Fibroblast of skin of abdomen (primary cell): ENCODE measurements around the gene SATB1.
A peak's percentile ranks its signal among the peaks of the same experiment; 100 is the strongest.

Experiments used
- DNase-seq: peaks from one replicate; pipeline ENCODE4 v3.0.0-alpha.2; 2013

Gene SATB1

DNA sequence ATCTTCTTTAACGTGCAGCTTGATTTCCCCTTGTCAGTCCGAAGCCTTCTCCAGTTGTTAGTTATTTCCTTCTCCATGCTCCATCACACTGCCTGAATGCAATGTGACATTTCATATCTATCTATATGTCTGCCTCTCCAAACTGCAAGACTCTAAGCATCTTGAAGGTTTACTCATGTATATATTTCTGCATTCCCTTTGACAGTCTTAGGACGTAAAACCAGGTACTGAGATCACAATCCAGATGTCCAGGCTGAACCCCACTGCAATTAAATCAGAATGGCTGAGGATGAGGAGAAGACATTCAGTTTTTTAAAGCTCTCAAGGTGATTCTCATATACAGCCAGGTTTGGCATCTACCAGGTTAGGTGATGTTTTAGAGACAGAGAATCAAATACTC lies 6.1 kb upstream of the SATB1 start:
- DNase-seq: no peak

DNA sequence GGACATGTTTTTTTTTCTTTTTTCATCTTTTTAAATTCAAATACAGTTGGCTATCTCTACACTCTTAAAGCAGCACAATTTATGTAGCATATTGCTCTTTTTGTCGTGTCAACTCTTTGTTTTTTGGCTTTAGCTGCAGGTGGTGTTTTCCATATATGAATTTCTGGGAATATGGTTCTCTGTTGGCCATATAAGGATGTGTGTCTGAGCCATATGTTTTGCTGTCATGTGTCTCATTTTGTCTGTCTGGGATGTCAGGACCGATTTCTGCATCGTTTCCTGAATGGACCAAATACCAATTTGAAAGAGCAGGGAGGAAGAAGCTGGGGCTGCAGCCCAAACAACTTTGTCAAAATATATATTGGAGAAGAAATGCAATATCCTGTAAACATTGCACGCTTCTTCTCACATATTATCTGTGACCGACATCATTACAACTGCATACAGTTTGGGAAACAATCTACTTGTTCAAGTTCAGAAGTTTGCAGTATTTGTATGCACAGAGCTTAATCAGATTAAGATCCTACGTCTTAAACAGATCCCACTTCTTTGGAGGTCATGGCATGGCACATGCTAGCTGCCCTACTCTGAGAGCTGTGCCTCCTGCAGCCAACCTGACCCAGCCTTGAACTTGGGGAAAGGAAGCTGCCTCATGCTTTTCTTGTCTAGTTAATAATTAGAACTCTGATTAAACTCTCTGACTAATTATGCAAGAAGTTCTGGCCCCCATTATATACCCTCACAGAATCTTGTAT lies 4.0 kb upstream of the SATB1 start:
- DNase-seq: no peak

DNA sequence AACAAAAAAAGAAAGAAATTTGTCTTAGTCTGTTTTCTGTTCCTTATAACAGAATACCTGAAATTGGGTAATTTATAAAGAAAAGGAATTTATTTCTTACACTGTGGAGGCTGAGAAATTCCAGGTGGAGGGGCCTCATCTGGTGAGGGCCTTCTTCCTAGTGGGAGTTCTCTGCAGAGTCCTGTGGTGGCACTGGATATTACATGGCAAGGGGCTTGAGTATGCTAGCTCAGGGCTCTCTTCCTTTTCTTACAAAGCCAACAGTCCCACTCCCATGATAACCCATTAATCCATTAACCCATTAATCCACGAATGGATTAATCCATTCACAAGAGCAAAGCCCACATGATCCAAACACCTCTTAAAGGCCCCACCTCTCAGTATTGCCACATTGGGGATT lies 2.9 kb upstream of the SATB1 start:
- no peak for DNase-seq

DNA sequence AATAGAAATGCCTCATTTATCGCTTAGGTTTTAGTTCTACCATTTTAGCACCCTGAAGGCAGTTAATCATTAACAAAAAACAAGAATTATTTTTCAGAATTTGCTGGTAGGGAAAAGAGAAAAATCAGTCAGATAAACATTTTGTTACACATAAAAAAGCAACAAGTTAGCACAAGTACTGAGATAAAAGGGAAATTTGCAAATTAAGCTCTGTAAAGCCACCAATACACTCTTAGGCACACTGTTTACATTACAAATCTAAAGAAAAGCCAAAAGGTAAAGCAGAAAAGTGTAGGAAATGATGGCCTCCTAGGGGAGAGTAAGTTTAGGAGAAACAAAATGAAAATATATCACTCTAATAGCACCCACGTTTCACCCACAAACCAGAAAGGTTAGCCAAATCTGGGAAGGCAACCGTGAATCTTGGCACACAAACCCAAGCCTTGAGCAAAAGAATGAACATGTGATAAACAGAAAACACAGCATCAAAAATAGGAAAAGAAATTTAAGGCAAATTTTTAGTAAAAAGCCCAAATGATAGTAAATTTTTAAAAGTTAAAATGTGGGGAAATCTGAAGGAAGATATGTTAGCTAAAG lies 1.6 kb upstream of the SATB1 start:
- no peak for DNase-seq

DNA sequence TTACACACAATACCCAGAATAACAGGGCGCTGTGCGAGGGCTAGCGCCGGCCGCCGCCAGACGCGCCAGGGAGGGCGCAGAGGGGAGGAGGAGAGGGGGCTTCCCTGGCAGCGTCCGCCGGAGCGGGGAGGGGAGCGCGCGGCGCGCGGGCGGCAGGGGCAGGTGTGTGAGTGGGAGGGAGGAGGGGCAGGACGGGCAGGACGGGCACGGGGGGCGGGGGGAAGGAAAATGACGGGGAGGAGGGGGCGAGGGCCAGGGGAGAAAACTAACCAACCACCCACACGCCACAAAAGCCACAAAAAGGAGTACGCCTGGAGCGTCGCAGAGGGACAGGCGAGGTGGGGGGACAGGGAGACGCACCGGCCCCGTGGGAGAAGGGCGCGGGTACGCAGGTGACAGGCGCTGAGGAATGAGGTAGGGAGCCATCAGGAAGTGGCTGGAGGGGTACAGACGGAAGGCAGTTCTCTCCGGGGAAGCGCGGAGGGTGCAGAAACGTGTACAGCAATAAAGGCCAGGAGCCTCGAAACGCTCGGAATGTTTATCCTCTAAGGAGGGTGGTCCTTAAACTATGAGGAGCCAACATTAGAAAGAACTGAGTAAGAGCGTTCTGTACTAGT lies 610 bp upstream of the SATB1 start:
- no peak for DNase-seq

DNA sequence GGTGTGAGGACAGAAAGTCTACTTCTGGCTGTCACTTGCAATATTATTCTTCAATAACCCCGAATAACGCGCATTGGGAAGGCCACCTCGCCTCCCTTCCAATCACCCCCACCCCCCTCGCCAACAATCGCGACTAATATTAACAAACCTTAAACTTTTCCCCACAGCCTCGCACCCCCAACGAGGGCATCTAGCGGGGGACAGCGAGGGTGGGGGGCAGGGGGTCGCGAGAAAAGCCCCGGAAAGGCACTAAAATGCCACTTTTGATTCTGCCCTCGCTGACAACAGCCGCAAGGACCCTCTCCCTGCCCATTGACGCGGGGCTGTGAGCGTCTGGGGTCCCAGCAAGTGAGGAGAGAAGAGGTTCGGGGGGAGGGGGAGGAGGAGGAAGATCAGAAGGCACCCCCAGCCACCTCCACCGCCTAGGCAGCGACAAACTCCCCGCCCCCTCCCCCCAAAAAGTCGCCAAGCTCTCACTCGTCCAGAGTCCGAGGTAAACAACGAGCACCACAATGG lies 868 bp downstream of the SATB1 start:
- no peak for DNase-seq

DNA sequence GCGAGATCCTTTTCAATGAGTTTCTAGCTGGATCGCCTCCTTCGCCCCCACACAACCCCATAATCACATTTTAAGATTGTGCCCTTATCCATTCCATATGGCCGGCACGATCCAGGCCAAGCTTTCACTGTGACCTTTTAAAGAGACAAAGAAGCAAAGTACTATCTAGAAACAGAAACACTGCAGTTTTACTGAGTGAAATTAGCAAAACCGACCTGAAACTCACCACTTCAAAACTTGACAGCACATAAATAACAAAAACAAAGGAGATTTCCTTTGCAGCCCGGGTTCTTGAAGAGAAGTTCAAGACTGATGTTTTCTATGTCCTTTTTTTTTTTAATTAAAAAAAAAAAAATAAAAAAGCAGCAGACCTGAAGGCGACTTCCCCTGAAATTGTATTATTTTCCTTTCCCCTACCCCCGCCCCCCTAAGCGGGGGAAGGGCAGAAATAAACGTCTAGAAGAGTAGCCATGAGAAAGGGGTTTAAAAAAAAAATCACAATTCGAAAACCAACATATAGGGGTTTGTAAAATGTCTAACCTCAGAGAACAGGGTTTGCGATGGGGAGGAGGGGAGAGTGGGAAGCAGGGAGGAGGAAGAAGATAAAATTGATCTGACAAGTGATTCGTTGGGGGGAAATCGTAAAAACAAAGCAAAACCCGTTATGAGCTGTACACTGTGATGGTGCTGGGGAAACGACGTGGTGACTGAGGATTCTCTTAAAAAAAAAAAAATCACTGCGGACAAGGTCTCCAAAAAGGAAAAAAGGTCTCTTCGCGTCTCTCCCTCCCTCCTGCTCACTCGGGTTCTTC lies 1.5 kb downstream of the SATB1 start:
- peak; percentile 55 for DNase-seq

DNA sequence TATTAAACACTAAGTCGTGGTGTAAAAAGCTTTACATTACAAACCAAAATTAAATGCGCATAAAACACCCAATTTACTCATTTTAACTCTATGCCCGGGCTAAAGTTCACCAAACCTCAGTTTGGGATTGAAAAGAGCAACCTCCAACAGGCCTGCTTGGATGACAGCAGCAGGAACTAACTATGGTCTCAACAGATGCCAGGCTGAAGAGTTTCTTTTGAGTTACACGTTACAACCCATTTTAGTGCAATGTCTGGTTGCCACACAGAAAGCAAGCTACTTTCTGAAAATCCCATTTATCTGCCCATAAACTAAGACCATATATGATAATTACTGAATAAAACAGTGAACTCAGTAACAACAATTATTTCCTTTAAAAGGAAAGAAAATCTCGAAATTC lies 2.2 kb downstream of the SATB1 start:
- no peak for DNase-seq

DNA sequence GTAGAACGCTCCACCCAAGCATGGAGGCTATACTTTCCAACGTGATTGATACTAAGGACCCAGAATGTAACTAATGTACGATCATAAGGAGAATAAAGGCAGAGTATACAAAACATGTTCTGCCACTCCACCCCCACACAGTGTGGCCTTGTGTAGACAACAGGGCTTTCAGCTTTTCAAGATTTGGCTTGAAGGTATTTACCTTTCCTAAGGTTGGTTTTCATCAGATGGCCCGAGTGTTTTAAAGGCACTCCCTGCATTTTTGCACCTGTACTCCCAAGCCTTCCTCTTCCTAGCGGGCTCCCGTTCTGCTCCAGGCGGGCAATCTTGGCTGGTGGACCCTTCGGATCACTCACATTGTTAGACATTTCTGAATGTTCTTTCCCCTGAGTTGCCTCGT lies 4.6 kb downstream of the SATB1 start:
- no peak for DNase-seq

DNA sequence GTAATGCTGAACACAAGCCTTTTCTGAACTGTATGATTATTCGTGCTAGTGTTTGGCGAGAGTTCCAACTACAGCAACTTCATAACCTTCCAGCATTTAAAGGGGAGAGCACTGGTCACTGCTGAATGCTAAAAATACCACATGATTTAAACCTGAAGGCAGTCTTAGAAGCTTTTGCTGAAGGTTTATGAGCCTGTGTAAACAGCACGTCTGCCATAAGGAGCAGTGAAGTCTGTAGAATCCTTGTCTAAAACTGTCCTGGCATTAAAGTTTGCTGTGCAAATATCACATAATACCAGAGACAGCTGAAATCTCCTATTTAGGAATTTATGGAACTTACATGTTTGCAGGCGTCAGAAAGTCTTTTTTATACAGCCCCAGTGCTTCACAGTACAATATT lies 5.9 kb downstream of the SATB1 start:
- no peak for DNase-seq

DNA sequence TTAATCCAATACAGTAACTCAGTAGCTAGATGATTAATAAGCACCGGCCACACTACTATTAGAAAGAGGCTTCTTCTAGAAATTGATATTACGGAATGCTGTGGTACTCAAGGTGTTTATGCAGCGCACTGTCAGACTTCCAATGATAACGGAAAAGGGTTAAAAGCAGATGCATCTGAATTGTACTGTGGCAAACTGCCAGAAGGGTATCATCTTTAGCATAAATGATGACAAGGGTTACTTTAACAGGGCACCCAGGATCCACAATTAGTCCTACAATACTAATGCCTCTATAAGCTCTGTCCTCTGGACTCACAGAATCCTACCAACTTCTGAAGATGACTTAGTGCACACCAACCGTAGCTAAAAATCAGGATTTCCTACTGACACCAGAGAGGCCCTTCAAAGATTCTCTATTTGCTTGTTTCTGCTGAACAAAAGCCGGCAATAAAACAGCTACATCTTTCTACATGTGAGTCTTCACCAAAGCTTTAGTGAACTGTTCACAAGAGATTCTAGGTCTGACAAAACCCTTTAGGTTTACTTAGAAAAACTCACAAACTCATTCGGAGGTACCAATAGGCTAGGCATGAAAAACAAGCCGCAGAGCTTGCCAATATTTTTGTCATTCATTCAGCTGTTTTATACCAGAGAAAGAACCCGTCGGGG lies 7.1 kb downstream of the SATB1 start:
- no peak for DNase-seq

DNA sequence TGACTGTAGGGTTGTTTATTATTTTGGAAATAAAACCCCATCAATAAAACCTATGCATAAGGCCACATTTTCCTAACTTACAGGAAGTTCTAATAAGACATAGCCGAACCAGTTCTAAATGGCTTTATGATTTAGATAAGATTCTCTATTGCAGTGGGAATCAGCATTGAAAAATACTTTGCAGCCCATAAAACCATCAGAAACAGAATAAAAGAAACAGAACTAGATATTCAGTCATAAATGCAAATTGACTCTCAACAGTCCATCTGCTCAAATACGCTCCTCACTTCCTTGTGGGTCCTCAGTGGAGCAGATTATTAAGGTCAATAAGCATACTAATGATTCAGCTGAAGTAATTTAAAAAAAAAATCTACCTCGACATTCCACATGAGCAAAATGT lies 8.8 kb downstream of the SATB1 start:
- no peak for DNase-seq

DNA sequence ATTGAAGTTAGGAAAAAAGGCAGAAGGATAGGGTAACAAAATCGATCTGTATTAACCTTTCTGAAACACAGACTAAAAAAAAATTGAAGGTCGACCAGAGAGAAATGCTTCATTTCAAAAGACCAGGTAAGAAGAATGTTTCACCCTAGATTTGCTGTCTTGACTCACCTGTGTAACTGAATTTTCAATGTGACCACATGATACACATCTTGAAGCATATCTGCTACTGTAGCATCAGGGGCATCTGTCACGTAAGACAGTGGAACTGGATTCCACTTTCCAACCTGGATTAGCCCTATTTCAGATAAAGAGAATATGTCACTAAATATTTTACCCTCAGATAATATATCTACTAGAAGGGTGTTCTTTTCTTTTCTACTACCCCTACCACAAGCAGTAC lies 9.3 kb downstream of the SATB1 start:
- no peak for DNase-seq

DNA sequence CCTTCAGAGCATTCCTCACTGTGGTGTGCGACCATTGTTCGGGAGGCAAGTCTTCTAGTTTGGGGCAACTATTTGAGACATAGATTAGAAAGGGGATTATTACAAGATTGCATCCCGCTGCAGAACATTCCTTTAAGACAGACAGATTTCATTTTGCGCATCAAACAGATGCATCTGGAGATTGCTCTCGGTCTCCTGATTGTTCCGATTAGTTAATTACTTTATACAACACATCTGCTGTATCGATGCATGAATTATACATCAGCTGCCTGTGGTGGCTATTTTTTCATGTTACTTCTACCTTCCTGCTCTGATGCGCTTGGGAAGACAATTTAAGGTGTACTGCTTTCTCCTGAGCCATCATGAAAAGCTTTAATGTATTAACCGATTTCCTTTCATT lies 10.0 kb downstream of the SATB1 start:
- DNase-seq: no peak

DNA sequence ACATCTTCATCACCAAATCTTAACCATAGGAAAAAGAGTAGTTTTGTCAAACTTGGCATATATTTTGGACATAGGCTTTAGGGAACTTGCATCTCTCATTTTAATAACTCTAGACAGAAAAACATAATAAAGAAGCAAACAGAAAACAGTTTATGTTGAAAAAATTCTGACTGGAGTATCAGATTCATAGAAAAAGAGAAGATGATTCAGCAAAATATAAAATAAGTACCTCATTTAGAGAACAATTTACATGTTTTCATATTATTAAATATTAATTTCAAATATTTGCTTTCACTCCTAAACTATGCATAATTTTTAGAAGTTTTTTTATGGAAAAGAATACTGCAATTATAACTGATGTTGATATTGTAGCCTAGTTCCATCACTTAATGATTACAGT lies 12.5 kb downstream of the SATB1 start:
- no peak for DNase-seq

DNA sequence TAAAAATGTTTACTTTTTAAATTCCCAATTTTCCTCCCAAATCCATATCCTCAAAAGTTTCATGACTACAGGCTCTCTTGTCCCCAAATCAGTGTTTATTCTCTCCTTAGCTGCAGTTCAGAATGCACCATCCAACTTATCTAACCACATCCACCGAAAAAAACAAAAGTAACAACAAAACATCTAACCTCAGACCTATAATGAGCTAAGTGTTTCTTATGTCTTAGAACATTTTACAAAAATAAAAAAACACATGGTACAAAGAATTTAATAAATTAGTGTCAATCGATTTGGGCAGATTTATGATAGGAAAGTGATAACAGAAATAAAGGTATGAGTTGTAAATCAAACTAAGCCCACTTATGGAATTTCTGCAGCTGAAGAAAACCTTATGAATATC lies 13.6 kb downstream of the SATB1 start:
- DNase-seq: no peak

DNA sequence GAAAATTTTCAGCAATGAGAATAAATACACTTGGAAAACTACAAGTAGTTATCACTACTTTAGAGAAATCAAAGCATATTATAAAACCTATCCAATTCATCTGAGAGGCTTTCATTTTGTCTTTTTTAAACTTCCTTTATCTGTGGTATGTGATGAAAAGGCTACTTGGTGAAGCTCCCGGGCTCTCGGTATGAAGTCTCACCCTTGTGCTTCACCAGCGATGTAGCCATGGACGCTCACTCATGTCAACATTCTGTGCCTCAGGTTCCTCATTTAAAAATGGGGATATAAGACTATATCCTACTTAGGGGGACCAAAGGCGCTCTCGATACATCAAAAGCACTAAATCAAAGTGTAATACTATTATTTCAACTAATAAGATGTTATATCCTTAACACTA lies 14.9 kb downstream of the SATB1 start:
- no peak for DNase-seq

DNA sequence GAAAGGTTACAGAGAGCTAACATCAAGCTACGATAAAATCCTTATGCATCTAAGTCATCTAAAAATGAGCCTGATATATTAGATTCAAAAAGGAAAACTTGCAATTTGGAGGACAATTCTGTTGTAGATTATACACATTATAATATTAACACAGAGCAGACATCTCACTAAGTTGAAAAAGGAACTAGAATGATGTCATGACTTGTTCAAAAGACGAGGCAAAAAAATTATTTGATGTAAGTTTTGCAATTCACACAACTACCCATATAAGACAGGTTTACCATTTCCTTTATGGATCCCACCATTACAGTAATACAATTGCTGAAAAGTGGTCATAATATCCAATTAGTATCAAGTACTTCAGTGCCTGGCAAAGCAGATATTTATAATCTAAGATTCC lies 15.9 kb downstream of the SATB1 start:
- DNase-seq: no peak

DNA sequence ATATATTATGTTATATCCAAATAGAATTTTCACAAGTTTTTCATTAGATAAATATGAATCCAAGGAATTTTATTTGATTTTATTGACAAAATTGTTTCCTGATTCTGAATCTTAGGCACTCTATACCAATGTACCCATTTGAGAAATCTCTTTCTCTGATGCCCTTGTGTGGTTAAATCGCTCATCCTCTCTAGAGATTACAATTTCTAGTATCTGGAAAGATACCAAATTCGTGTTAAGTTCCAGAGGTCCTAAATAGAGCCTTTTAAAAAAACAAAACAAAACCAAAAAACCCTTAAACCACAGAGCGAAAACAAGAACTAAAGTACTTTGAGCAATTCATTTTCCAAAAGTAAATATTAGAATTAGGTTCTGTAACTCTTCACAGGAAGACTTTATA lies 20.0 kb downstream of the SATB1 start:
- DNase-seq: no peak

DNA sequence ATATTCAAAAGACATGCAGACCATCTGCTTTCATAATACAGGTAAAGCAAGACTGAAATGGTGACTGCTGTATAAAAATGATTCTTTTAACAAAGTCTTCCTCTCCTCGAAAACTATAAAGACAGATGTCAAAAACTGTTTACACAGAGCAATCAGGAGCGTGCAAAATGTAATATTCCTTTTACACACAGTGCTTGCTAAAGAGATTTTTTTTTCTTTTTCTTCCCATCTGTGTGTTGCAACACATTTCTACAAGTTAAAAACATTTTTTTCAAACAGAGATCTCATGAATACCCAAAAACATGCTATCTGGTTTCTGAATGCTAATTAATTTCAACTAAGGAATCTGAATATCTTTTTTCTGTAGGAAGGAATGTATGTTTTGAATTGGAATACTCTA lies 22.1 kb downstream of the SATB1 start:
- DNase-seq: no peak

DNA sequence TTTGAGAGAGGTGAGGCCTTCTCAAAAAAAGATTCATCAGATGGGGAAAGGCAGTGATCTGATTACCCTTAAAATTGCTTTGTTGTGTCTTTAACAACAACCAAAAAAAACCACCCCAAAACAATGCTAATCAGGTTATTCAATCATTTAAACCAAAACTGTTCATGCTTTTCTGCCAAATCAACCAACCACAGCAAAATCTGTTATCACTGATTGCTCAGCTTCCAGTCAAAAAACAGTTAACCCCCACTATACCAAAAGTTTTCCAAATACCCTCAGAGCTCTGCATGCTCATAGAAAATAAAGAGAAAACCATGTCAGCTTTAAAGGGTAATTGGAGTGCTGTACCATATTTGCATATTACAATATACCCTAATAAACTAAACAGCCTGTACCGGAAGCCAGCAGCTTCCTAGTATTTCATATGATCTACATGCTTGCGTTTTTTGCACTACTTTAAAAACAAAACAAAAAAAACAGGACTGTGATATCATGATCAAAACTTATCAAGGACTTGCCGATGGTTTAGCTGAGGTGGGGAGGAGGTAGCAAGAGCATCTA lies 22.8 kb downstream of the SATB1 start:
- no peak for DNase-seq

DNA sequence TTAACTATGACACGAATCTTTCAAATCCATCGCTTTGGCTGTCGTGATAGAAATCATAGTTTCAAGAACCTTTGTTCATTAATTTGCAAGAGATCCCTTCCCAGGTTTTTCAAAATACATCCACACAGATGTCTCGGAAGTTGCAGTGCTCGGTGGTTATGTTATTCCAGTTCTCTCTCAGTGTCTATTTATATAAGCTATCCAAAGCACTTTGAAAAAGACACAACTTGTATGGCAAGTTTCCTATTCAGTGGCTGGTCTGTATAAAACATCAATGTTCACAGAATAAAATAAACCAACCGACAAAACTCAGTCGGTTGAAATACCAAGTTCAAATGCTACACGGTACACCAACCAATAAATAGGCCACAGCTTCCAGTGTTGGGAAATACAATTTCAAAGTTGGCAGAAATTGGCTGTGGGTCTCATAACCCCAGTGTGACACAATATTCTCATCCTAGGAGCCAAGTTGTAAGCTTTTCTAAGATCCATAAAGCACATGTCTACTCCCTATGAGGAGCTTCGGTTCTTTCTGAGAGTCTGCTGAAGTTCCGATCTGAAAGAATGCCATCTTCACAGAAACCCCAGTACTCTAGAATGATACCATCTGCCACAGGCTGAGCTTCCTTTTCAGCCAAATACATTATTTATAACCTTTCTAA lies 23.7 kb downstream of the SATB1 start:
- no peak for DNase-seq
